PC-9 (cell line): ENCODE data around the gene LRG1. TPM values are rescaled to one million over a fixed set of nuclear protein-coding genes. Genes with fewer than 3 reads are reported as not detected.

ENCODE experiments used
- BruUV-seq: library from RNA; stranded (reverse); fragments of 400-500 nt; replicated peaks from 2 replicates; lab custom pipeline; 2021; lab: Mats Ljungman, UMichigan
- CTCF ChIA-PET: fragments of 300-600 bp; sonication (Branson Sonifier 250); formaldehyde crosslinking; loops from one replicate; lab custom pipeline; 2022; ENCODE audit warnings: antibody characterized with exemption; lab: Charles Lee
- POLR2A ChIA-PET: fragments of 300-600 bp; sonication (Branson Sonifier 250); formaldehyde crosslinking; loops from one replicate; lab custom pipeline; 2022; ENCODE audit warnings: antibody characterized with exemption; ENCODE audit not compliant: unreplicated experiment; lab: Charles Lee
- DNase-seq, 2 experiments: peaks; one replicate each; pipeline versions ENCODE4 v3.0.0 to v3.0.0-alpha.2; 2015 to 2022; ENCODE audit warnings: mixed read lengths in 1 of 2
- H2AFZ ChIP-seq: fragments of 200-600 bp; sonication (generic); 2 replicates; pipeline ENCODE4 v1.8.1; 2017; ENCODE audit warnings: antibody characterized with exemption
- H3F3A ChIP-seq: fragments of 200-600 bp; sonication (generic); 2 replicates; pipeline ENCODE4 v1.8.1; 2017; ENCODE audit warnings: antibody characterized with exemption, mild to moderate bottlenecking, low read depth; ENCODE audit not compliant: insufficient read depth
- H3K27ac ChIP-seq: fragments of 200-600 bp; sonication (generic); 2 replicates; pipeline ENCODE4 v1.6.1; 2016; ENCODE audit warnings: mixed run types
- H3K27me3 ChIP-seq: fragments of 200-600 bp; sonication (generic); 2 replicates; pipeline ENCODE4 v1.6.1; 2016; ENCODE audit warnings: low read depth, mixed run types; ENCODE audit not compliant: insufficient read depth
- H3K36me3 ChIP-seq: fragments of 200-600 bp; sonication (generic); 2 replicates; pipeline ENCODE4 v1.6.1; 2016; ENCODE audit warnings: low read depth, mixed run types
- H3K4me1 ChIP-seq: fragments of 200-600 bp; sonication (generic); replicated peaks from 2 replicates; pipeline ENCODE4 v1.6.1; 2016; ENCODE audit warnings: mixed run types; ENCODE audit not compliant: insufficient read depth
- H3K4me2 ChIP-seq: fragments of 200-600 bp; sonication (generic); 2 replicates; pipeline ENCODE4 v1.6.1; 2017; ENCODE audit warnings: mixed run types
- H3K4me3 ChIP-seq: fragments of 200-600 bp; sonication (generic); 2 replicates; pipeline ENCODE4 v1.6.1; 2016; ENCODE audit warnings: mixed run types
- H3K79me2 ChIP-seq: fragments of 200-600 bp; sonication (generic); 2 replicates; pipeline ENCODE4 v1.6.1; 2017; ENCODE audit warnings: low read depth, mixed run types
- H3K9me2 ChIP-seq: fragments of 200-600 bp; sonication (generic); 2 replicates; pipeline ENCODE4 v1.8.1; 2017; ENCODE audit warnings: mild to moderate bottlenecking; ENCODE audit not compliant: insufficient read depth
- H3K9me3 ChIP-seq: fragments of 200-600 bp; sonication (generic); 2 replicates; pipeline ENCODE4 v1.8.1; 2016; ENCODE audit warnings: low read depth; ENCODE audit not compliant: insufficient read depth
- H4K20me1 ChIP-seq: fragments of 200-600 bp; sonication (generic); 2 replicates; pipeline ENCODE4 v1.8.1; 2017; ENCODE audit not compliant: insufficient read depth
- CTCF ChIP-seq: fragments of 200-600 bp; sonication (generic); conservative IDR thresholded peaks from 2 replicates; pipeline ENCODE4 v1.6.1; 2017; ENCODE audit warnings: mixed run types, antibody characterized with exemption, mild to moderate bottlenecking, moderate library complexity
- EZH2 ChIP-seq: fragments of 200-600 bp; sonication (generic); IDR thresholded peaks from 2 replicates; pipeline ENCODE4 v1.8.0; 2017; ENCODE audit warnings: antibody characterized with exemption, low read depth
- intact Hi-C: fragments of 100-400 bp; cut with micrococcal nuclease; formaldehyde crosslinking; loops from one replicate; pipeline ENCODE4 v1.10.0; 2022; ENCODE audit not compliant: unreplicated experiment
- total RNA-seq: library from RNA; stranded (reverse); gene quantifications from 2 replicates; pipeline ENCODE4 v1.2.3, GENCODE V29; 2021

LRG1 gene
- total RNA-seq, 1 experiment from 2014 or later: 25.6 TPM

GRCh38 chr19:4571305-4571917 is 31.6 kb upstream of the LRG1 start:
- CTCF ChIA-PET: no interaction called here
- no TSS peak for BruUV-seq
- Histone ChIP-seq H3K9me3 (no peaks in the 10 kb centered on the region), H3F3A (peaks cover 9% of the 10 kb centered on the region; the same call in 1 of the 2 replicates), H3K27ac (no peak overlapping the region), H4K20me1 (no peaks in the 10 kb centered on the region), H3K9me2 (no peaks in the 10 kb centered on the region), H3K4me1 (peaks cover 15% of the 10 kb centered on the region), H3K79me2 (no peaks in the 10 kb centered on the region), H3K27me3 (no peaks in the 10 kb centered on the region), H2AFZ (no peak overlapping the region), H3K4me2 (no peak overlapping the region), H3K4me3 (no peak overlapping the region), H3K36me3 (no peaks in the 10 kb centered on the region)
- TF ChIP-seq EZH2 (no peak), CTCF (no peak)
- intact Hi-C loops: no loop called here
- POLR2A ChIA-PET: interaction anchor here (0.7 kb wide), 1 partner anchor 936 kb away, joined by 9 read pairs; no protein-coding TSS in a partner anchor
- no peak for DNase-seq

- ChIA-PET POLR2A (interaction anchor here (0.7 kb wide), 1 partner anchor 937 kb away, joined by 9 read pairs; no protein-coding TSS in a partner anchor), CTCF (no interaction called here)
- H3K36me3 ChIP-seq: no peaks in the 10 kb centered on the region
- no peak overlapping the region for H2AFZ ChIP-seq
- H3K4me2 ChIP-seq: no peak overlapping the region
- no peak overlapping the region for H3K4me3 ChIP-seq
- H3K27ac ChIP-seq: no peak overlapping the region
- no peaks in the 10 kb centered on the region for H4K20me1 ChIP-seq
- no peaks in the 10 kb centered on the region for H3K27me3 ChIP-seq
- TF ChIP-seq EZH2 (no peak), CTCF (no peak)
- no peaks in the 10 kb centered on the region for H3K9me2 ChIP-seq
- peaks cover 15% of the 10 kb centered on the region for H3K4me1 ChIP-seq
- intact Hi-C loops: no loop called here
- no TSS peak for BruUV-seq
- 0 out of 2 replicates have a peak, but pooled peaks cover 6% of the 10 kb centered on the region for H3F3A ChIP-seq
- H3K79me2 ChIP-seq: no peaks in the 10 kb centered on the region
- H3K9me3 ChIP-seq: no peaks in the 10 kb centered on the region
- no peak for DNase-seq
Observed at GRCh38 chr19:4570916-4571304, 31.1 kb upstream of the LRG1 start.

GRCh38 chr19:4570402-4570801 is 30.6 kb upstream of the LRG1 start:
- no peak for DNase-seq
- no peak for TF ChIP-seq CTCF
- no peak for TF ChIP-seq EZH2
- Histone ChIP-seq H3K9me3 (no peaks in the 10 kb centered on the region), H3K4me1 (peaks cover 11% of the 10 kb centered on the region), H3K4me2 (no peak overlapping the region), H3K27me3 (no peaks in the 10 kb centered on the region), H3K4me3 (no peak overlapping the region), H3K27ac (no peak overlapping the region), H3F3A (0 out of 2 replicates have a peak, but pooled peaks cover 3% of the 10 kb centered on the region), H3K79me2 (no peaks in the 10 kb centered on the region), H4K20me1 (no peaks in the 10 kb centered on the region), H3K9me2 (no peaks in the 10 kb centered on the region), H3K36me3 (no peaks in the 10 kb centered on the region), H2AFZ (no peak overlapping the region)
- intact Hi-C loops: no loop called here
- ChIA-PET CTCF (no interaction called here), POLR2A (interaction anchor here (0.7 kb wide), 1 partner anchor 937 kb away, joined by 9 read pairs; no protein-coding TSS in a partner anchor)
- no TSS peak for BruUV-seq
